HEK293 (cell line): Measurements from ENCODE around the gene ABL2.

Experiments
- MYNN ChIP-seq: fragments of 450-650 bp; formaldehyde crosslinking; IDR thresholded peaks from 2 replicates; pipeline ENCODE4 v1.5.1; 2016; ENCODE audit warnings: missing biosample characterization, missing genetic modification characterization, borderline replicate concordance
- ZNF155 ChIP-seq: fragments of 450-650 bp; formaldehyde crosslinking; IDR thresholded peaks from 2 replicates; pipeline ENCODE4 v1.5.1; 2016; ENCODE audit warnings: missing biosample characterization, missing genetic modification characterization
- ZNF2 ChIP-seq: fragments of 450-650 bp; formaldehyde crosslinking; IDR thresholded peaks from 2 replicates; pipeline ENCODE4 v1.5.1; 2016; ENCODE audit warnings: missing biosample characterization, missing genetic modification characterization
- ZNF366 ChIP-seq: fragments of 450-650 bp; formaldehyde crosslinking; conservative IDR thresholded peaks from 2 replicates; pipeline ENCODE4 v1.5.1; 2016; ENCODE audit warnings: missing biosample characterization, missing genetic modification characterization
- ZNF571 ChIP-seq: fragments of 450-650 bp; formaldehyde crosslinking; IDR thresholded peaks from 2 replicates; pipeline ENCODE4 v1.5.0; 2017; ENCODE audit warnings: missing biosample characterization, missing genetic modification characterization
- TF ChIP-seq, protein P1 (sequence below): fragments of 450-650 bp; formaldehyde crosslinking; IDR thresholded peaks from 2 replicates; pipeline ENCODE4 v1.5.1; 2016; ENCODE audit warnings: missing biosample characterization, missing genetic modification characterization
- TF ChIP-seq, protein P2 (sequence below): fragments of 450-650 bp; formaldehyde crosslinking; conservative IDR thresholded peaks from 2 replicates; pipeline ENCODE4 v1.5.1; 2016; ENCODE audit warnings: low read depth, missing biosample characterization, missing genetic modification characterization
- TF ChIP-seq, protein P3 (sequence below): fragments of 450-650 bp; formaldehyde crosslinking; IDR thresholded peaks from 2 replicates; pipeline ENCODE4 v1.5.1; 2016; ENCODE audit warnings: missing biosample characterization, missing genetic modification characterization
- TF ChIP-seq, protein P4 (sequence below): fragments of 450-650 bp; formaldehyde crosslinking; IDR thresholded peaks from 2 replicates; pipeline ENCODE4 v1.5.1; 2016; ENCODE audit warnings: missing biosample characterization, missing genetic modification characterization

DNA sequence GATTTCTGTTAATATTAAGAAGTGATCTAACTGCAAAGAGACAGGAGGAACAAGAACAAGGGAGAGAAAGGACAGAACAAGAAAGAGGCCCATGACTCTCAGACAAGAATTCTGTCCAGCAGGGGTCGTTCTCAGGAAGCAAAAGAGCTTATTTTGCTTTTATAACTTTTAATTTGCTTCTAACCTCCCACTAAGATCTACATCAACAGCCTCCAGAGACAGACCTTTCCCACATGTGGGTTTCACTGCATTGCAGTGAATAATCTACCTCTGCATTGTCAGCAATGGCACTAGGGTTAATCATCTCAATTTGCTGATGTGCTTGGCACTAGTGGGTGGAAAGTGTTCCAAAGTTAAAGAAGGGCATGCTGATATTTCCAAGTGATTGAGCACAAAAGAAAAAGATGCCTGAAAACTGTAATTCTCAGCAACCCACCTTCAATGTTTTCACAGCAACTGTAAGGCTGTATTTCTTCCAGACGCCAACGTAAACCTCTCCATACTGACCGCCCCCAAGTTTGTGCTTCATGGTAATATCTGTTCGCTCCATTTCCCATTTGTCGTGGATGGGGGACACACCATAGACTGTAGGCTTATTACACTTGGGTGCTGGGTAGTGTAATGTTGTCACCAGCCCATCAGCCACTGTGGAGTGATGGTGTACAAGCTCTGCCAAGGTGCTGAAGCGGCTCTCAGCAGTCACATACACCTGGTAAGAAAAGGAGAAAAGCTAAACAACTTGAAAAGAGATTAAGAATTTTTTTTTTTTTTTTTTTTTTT lies 108.1 kb downstream of the ABL2 start:
- TF ChIP-seq ZNF155 (tag by site-specific recombination) (no peak), ZNF2 (tag by site-specific recombination) (no peak), ZNF366 (no peak), MYNN (tag by site-specific recombination) (no peak), ZNF571 (tag by site-specific recombination) (no peak)
- TF ChIP-seq, protein P1, sequence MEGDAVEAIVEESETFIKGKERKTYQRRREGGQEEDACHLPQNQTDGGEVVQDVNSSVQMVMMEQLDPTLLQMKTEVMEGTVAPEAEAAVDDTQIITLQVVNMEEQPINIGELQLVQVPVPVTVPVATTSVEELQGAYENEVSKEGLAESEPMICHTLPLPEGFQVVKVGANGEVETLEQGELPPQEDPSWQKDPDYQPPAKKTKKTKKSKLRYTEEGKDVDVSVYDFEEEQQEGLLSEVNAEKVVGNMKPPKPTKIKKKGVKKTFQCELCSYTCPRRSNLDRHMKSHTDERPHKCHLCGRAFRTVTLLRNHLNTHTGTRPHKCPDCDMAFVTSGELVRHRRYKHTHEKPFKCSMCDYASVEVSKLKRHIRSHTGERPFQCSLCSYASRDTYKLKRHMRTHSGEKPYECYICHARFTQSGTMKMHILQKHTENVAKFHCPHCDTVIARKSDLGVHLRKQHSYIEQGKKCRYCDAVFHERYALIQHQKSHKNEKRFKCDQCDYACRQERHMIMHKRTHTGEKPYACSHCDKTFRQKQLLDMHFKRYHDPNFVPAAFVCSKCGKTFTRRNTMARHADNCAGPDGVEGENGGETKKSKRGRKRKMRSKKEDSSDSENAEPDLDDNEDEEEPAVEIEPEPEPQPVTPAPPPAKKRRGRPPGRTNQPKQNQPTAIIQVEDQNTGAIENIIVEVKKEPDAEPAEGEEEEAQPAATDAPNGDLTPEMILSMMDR (tag by site-specific recombination) = 0 out of 2 replicates have a peak, but pooled peaks have one; percentile 30
- TF ChIP-seq, protein P2, sequence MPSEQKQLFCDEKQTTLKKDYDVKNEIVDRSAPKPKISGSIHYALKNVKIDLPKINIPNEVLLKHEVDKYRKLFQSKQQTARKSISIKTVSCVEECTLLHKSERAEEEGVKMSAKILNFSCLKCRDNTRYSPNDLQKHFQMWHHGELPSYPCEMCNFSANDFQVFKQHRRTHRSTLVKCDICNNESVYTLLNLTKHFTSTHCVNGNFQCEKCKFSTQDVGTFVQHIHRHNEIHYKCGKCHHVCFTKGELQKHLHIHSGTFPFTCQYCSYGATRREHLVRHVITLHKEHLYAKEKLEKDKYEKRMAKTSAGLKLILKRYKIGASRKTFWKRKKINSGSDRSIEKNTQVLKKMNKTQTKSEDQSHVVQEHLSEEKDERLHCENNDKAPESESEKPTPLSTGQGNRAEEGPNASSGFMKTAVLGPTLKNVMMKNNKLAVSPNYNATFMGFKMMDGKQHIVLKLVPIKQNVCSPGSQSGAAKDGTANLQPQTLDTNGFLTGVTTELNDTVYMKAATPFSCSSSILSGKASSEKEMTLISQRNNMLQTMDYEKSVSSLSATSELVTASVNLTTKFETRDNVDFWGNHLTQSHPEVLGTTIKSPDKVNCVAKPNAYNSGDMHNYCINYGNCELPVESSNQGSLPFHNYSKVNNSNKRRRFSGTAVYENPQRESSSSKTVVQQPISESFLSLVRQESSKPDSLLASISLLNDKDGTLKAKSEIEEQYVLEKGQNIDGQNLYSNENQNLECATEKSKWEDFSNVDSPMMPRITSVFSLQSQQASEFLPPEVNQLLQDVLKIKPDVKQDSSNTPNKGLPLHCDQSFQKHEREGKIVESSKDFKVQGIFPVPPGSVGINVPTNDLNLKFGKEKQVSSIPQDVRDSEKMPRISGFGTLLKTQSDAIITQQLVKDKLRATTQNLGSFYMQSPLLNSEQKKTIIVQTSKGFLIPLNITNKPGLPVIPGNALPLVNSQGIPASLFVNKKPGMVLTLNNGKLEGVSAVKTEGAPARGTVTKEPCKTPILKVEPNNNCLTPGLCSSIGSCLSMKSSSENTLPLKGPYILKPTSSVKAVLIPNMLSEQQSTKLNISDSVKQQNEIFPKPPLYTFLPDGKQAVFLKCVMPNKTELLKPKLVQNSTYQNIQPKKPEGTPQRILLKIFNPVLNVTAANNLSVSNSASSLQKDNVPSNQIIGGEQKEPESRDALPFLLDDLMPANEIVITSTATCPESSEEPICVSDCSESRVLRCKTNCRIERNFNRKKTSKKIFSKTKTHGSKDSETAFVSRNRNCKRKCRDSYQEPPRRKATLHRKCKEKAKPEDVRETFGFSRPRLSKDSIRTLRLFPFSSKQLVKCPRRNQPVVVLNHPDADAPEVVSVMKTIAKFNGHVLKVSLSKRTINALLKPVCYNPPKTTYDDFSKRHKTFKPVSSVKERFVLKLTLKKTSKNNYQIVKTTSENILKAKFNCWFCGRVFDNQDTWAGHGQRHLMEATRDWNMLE (tag by site-specific recombination) = no peak
- TF ChIP-seq, protein P3, sequence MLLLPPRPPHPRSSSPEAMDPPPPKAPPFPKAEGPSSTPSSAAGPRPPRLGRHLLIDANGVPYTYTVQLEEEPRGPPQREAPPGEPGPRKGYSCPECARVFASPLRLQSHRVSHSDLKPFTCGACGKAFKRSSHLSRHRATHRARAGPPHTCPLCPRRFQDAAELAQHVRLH (tag by site-specific recombination) = no peak
- TF ChIP-seq, protein P4, sequence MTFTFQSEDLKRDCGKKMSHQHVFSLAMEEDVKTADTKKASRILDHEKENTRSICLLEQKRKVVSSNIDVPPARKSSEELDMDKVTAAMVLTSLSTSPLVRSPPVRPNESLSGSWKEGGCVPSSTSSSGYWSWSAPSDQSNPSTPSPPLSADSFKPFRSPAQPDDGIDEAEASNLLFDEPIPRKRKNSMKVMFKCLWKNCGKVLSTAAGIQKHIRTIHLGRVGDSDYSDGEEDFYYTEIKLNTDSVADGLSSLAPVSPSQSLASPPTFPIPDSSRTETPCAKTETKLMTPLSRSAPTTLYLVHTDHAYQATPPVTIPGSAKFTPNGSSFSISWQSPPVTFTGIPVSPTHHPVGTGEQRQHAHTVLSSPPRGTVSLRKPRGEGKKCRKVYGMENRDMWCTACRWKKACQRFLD = no peak
